WI38 (cell line): ENCODE data around the gene TEKT5.

Experiments used
- H3K4me3 ChIP-seq: 2 replicates; pipeline ENCODE4 v1.5.1; 2011; ENCODE audit warnings: low read depth, mild to moderate bottlenecking, control low read depth, low read length
- CTCF ChIP-seq: IDR thresholded peaks from 2 replicates; pipeline ENCODE4 v1.5.1; 2012; ENCODE audit warnings: low read depth, mild to moderate bottlenecking, control low read depth, low read length

The TEKT5 gene

GRCh38 chr16:10613785-10614485 lies 80.8 kb downstream of the TEKT5 start:
- no peak overlapping the region for H3K4me3 ChIP-seq
- TF ChIP-seq CTCF: no peak

GRCh38 chr16:10612649-10613179 lies 82.0 kb downstream of the TEKT5 start:
- H3K4me3 ChIP-seq: no peak overlapping the region
- no peak for TF ChIP-seq CTCF

DNA sequence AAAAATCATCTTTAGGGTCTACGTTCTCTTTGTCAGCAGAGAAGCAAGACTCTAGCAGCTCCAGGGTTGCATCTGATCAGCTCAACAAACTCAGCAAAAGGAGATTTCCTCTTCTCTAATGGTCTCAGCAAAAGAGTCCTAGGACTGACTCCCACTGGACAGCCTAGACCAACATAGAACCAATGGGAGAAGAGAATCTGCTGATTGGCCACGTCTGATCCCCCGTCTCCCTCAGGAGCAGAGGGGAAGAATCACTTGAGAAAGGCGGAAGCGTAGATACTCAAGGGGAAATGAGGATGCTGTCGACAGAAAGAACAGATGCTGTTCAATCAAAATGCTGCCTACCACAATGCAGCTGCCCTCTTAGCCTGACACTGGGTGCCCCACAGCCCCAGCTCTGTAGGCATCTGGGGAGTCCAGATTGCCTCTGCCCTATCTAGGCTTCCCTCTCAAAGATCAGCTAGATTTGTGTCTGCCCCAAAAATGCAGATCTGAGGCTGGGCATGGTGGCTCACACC lies 82.8 kb downstream of the TEKT5 start:
- TF ChIP-seq CTCF: no peak
- no peak overlapping the region for H3K4me3 ChIP-seq

GRCh38 chr16:10610499-10611184 lies 84.1 kb downstream of the TEKT5 start:
- H3K4me3 ChIP-seq: no peak overlapping the region
- TF ChIP-seq CTCF: no peak

DNA sequence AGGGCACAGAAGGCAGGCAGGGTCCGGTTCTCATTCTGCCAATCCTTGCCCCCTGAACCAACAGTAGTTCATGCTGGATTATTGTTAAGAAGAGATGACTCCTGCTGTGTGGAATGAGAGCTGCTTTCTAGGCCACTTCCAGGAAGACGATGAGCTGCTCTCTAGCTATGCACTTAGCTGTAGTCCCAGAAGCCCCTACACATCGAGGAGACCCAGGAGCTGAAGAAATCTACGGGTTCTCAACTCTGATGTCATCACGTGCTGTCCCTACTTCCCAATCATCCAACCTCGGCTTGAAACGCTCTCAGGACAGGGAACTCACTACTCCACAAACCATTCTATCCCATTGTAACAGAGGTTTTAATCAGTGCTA lies 85.3 kb downstream of the TEKT5 start:
- TF ChIP-seq CTCF: 0 out of 2 replicates have a peak, but pooled peaks have one; percentile 1
- H3K4me3 ChIP-seq: no peak overlapping the region

DNA sequence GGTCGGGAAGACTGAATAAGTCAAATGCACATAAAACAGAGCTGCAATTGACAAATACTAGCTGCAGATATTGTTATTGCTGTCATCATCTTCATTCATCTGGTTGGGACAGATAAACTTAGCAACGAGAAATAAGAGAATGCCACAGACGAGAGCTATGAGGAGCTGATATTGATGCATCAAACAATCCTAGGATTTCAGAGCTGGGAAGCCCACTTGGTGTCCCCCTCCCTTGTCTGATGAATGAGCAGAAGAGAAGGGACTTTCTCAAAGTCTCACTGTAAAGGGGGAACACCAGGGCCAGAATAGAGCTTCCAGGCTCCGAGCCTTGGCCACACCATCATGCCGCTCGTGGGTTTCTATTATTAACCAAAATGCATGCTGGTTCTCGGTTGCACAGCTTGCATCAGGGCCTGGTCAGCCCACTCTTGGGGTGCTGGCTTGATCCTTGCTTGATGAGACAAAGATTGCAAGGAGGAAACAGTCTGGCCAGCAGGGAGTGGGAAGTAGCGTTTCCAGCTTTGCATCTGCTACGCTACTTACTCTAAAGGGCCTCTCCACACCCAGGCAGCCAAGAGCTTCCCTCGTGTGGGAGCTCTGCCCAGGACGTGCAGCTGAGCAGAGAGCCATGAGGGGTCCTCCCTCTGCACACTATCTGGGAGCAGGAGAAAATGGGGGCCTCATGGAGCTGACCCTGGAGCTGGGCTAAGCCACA lies 85.9 kb downstream of the TEKT5 start:
- no peak overlapping the region for H3K4me3 ChIP-seq
- TF ChIP-seq CTCF: 0 out of 2 replicates have a peak, but pooled peaks have one; percentile 2

GRCh38 chr16:10607157-10607556 lies 87.6 kb downstream of the TEKT5 start:
- no peak for TF ChIP-seq CTCF
- H3K4me3 ChIP-seq: no peak overlapping the region
